HG02798 (cell line): ENCODE data around the gene PLAGL1.
A peak's percentile ranks its signal among the peaks of the same experiment; 100 is the strongest.
"Not testable (repeated sequence)": the region's sequence is repeated elsewhere in the genome, so short reads cannot be mapped to it uniquely, and the experiment has no call there.

Experiments used
- ATAC-seq: cut with Tn5 transposase; IDR thresholded peaks from one replicate; pipeline ENCODE4 v1.9.1; 2021; ENCODE audit warnings: mild to moderate bottlenecking; ENCODE audit not compliant: unreplicated experiment, poor library complexity

Gene PLAGL1

GRCh38 chr6:143948208-143948607, 59.9 kb downstream of the PLAGL1 start:
- no peak for ATAC-seq

DNA sequence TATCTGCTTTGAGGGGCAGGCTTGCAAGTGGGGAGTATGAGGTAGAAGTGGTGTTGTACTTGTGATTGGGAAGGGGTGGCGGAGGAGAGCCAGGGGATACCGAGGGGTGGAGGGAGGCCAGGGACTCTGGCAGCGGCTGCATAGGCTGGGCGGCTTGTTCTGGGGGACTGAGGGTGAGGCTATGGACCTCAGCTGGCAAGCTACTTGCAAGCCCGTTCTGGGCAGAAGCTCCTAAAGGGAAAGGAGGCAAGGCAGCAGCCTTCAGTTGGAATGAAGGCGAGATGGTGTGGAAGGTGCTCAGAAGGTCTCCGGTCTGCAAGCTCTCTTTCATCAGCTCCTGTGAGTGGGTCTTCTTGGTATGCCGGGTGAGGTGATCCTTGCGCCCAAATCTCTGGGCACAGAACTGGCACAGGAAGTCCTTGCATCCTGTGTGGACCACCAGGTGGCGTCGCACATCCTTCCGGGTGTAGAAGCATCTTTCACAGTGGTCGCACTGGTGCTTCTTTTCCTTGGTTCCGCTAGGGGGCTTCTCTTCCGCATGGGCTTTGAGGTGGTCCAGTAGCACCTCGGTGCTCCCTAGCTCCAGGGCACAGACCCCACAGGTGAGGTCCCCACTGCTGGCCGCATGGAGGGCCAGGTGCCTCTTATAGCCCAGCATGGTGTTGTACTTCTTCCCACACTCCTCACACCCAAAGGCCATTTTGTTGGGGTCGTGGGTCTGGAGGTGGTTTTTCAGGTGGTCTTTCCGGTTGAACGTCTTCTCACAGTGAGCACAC, 66.0 kb downstream of the PLAGL1 start:
- peak; percentile 58 for ATAC-seq

- peak; percentile 99 for ATAC-seq
Observed at GRCh38 chr6:143940011-143940597, 68.0 kb downstream of the PLAGL1 start.

GRCh38 chr6:143939364-143939763, 68.7 kb downstream of the PLAGL1 start:
- no peak for ATAC-seq

DNA sequence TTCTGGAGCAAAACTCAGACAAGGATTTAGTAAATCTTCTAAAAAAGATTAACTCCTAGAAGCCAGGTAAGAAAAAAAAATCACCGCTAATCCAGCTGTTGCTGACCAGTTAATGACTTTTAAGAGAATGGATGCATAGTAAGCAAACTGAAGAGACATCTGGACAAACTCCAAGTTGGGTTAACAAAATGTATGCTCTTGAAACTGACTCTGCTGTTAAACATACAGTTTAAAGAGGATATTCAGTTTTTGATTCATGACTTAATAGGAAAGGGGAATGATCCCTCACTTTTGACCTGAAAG, 70.4 kb downstream of the PLAGL1 start:
- ATAC-seq: no peak

DNA sequence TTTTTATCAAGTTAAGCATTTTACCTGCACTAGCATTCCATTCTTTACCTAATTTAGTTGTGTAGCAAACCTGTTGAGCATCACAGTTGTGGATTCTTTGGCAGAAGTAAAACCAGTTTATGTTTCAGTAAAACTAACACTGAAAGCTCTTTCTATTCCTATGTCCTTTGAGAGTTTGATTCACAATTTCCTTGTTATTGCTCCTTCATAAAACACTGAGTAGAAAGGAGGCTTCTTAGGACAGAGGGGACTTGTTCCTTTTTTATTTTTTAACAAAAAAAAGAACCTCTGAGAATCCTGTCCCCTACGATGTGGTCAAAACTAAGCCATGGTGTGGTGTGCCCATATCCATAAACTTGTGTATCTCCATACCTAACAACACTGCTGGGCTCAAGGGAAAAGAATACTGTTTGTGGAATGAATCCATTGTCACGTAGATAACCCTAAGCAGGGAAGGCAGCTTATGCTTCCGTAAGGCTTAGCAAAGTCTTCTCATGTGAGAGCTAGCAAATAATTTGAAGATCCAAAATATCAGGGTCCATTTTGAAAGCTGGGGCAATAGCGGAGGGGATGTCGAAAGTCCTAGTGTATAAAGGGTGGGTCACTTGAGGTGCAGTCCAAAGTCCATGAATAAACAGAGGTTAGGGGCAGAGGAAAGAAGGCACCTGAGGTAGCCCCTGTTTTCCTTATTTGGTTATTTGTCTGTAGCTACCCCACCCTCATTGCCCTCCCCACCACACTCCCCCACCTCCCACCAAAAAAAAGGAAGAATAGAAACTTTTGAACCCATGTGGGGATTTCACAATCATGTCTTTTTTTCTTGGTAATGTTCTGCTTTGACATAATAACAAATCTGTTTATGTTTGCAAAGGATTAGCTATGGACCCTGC, 71.0 kb downstream of the PLAGL1 start:
- no peak for ATAC-seq

GRCh38 chr6:143936347-143936746, 71.7 kb downstream of the PLAGL1 start:
- no peak for ATAC-seq

DNA sequence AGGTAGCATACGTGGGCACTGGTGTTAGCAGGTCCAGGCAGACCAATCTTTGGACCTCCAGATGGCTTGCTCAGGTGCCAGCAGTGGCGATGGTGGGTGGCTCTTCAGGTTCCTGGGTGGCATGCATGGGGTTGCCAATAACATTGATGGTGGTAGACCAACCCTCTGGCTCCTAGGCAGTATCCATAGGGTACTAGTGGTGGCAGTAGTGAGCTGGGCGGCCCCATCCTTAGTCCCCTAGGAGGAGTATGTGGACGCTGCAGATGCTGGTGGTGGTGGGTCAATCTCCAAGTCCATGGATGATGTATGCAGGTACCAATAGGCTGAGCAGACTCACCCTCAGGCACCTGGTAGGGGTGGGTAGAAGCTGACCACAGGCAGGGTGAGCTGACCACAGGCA, 73.2 kb downstream of the PLAGL1 start:
- ATAC-seq: no peak

DNA sequence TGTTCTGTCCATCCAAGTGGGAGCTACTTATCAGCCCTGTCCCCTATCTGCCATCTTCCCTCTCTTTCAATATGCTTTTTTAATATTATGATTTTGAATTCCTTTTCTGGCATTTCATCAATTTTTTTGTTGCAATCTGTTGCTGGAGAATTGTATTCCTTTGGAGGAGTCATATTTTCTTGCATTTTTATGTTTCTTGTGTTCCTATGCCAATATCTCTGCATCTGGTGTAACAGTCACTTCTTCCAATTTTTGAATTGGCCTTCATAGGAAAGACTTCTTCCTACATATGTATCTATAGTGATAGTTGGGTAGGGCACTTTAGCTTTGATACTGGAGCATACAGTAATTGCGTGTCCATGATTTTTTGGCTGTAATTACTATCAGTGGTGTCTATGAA, 73.7 kb downstream of the PLAGL1 start:
- ATAC-seq: no peak

- ATAC-seq: no peak
Observed at GRCh38 chr6:143929975-143930374, 78.1 kb downstream of the PLAGL1 start.

- no peak for ATAC-seq
Observed at GRCh38 chr6:143928853-143929252, 79.2 kb downstream of the PLAGL1 start.

GRCh38 chr6:143917026-143917425, 91.0 kb downstream of the PLAGL1 start:
- ATAC-seq: not testable (repeated sequence)

DNA sequence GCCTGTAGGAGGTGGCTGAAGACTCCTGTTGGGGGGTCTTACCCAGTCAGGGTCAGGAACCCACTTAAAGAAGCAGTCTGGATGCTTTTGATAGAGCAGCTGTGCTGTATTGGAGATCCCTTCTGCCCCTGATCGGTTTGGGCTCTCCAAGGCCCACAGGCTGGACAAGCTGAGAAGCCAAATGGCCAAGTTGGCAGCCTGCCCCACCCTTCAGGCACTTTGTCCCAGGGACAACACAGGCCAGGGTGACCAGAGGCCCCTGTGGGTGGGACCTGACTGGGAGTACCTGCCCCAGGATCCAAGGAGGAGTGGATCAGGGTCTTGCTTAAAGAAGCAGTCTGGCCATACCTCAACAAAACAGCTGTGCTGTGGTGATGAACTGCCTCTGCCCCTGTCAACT, 95.4 kb downstream of the PLAGL1 start:
- ATAC-seq: no peak

- no peak for ATAC-seq
Observed at GRCh38 chr6:143911028-143911427, 97.0 kb downstream of the PLAGL1 start.

DNA sequence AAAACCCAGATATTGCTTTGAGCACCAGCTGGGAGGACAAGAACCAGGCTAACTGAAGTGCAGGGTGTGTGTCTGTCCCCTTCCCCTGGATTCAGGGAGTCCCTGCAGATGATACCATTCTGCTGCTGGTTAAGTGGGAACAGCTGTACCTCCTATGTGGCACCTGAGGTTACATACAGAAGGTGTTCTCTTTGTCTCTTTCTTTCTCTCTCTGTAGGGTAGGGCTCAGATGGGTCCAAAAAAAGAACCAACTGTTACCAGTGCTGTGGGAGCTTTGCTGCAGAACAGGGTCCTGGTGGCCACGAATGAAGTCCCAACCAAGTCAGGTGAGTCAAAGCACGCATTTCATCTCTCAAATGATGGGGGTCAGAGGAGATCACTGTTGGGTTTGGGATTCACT, 105.2 kb downstream of the PLAGL1 start:
- no peak for ATAC-seq

DNA sequence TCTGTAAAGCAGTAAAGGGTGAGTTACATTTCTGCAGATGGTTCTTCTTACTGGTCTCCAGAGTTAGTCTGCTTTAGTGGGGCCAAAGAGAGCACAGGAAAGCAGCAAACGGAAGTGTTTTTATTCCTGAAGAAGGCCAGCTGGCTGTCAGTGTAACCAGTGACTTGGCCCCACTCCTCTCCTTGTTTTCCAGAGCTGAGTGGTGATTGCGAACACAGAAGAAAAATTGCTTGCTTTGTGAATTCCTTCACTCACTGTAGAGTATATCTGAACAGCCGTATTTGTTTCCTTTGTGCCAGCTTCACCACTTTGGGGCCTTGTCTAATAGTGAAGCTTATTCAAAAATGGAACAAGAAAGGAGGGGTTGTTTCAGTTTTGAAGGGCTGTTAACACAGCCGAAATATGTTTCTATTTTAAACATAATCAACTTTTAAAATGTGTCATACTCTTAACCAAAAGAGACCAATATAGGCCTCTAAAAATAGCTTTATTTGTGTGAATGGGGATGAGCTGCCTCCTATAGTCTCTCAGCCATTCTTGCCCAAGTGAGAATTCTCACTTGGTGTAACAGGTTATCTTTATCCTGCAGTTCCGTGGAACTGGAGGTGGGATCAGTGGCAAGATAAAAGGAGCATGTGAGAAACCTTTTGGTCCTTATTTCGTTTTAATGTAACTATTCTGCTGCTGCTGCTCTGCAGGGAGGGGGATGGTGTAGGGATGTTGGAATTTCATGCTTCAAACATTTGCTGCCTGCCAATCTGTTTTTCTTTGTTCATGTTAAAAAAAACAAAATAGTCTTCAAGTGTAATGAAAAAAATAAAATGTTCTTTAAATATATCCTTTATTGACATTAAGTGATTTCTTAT, 105.9 kb downstream of the PLAGL1 start:
- peak; percentile 92 for ATAC-seq

DNA sequence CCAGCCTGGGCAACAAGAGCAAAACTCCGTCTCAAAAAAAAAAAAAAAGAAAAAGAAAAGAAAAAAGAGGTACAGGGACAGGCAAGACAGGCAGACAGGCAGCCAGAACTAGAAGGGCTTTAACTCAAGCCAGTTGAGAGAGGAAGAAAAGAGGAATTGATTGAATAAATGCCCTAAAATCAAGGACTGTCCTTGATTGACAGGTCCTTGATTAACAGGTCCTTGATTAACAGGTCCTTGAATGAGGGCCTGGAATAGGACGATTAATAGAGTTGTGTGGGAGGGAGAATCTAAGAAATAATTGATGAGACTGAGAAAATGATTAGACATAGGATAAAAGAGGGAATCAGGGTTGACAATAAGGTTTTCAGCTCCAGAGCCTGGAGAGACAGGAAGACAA, 107.7 kb downstream of the PLAGL1 start:
- no peak for ATAC-seq

GRCh38 chr6:143896126-143896860, 111.8 kb downstream of the PLAGL1 start:
- ATAC-seq: no peak

- ATAC-seq: no peak
Observed at GRCh38 chr6:143894655-143895054, 113.4 kb downstream of the PLAGL1 start.
